GM12872 (cell line): ENCODE results near the gene OR6Y1.

ENCODE experiments used
- TF ChIP-seq, protein P1 (sequence below): IDR thresholded peaks from 3 replicates; pipeline ENCODE4 v1.5.1; 2011; ENCODE audit warnings: low read depth, mild to moderate bottlenecking, low read length, moderate library complexity; ENCODE audit not compliant: insufficient read depth

The OR6Y1 gene

DNA sequence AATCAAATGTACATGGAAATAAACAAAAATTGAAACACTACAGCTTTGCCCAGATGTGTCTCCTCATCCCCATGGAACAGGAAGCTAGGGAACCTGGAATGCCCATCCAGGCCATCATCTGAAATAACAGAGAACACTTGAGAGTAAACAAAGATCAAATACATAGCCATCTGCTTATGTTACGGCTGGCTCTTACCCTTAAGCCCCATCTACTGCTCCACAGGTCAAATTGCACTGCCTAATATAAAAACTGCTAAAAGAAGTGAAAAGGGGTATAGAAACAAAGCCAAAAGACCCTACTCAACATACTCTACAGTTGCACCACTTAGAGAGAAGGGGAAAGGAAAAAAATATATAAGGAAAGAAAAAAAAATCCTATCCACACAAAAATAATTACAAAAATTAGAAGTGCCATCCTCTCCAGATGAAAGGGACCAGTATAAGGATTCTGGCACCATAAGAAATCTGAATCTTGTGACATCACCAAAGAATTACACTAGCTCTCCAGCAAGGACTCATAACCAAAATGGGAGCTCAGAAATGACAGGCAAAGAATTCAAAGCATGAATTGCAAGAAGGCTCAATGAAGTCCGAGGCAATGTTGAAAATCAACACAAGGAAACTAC lies 26.9 kb downstream of the OR6Y1 start:
- TF ChIP-seq, protein P1, sequence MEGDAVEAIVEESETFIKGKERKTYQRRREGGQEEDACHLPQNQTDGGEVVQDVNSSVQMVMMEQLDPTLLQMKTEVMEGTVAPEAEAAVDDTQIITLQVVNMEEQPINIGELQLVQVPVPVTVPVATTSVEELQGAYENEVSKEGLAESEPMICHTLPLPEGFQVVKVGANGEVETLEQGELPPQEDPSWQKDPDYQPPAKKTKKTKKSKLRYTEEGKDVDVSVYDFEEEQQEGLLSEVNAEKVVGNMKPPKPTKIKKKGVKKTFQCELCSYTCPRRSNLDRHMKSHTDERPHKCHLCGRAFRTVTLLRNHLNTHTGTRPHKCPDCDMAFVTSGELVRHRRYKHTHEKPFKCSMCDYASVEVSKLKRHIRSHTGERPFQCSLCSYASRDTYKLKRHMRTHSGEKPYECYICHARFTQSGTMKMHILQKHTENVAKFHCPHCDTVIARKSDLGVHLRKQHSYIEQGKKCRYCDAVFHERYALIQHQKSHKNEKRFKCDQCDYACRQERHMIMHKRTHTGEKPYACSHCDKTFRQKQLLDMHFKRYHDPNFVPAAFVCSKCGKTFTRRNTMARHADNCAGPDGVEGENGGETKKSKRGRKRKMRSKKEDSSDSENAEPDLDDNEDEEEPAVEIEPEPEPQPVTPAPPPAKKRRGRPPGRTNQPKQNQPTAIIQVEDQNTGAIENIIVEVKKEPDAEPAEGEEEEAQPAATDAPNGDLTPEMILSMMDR, result peak; percentile 59; the same call in 2 of the 3 replicates

DNA sequence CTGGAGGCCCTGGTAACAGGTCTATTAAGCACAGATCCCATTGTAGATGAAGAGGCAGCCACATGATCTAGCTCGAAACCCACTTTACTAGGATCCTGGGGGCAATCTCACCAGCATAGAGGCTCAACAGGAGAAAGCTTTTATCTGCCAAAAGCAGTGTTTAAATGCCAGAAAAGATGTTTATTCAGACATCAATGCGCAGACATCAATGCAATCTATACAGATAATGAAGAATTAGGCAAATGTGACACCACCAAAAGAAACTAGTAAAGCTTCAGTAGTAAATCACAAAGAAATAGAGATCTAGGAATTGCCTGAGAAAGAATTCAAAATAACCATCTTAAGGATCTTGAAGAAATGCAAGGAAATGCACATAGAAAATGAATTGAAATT lies 32.5 kb downstream of the OR6Y1 start:
- TF ChIP-seq, protein P1, result no peak

DNA sequence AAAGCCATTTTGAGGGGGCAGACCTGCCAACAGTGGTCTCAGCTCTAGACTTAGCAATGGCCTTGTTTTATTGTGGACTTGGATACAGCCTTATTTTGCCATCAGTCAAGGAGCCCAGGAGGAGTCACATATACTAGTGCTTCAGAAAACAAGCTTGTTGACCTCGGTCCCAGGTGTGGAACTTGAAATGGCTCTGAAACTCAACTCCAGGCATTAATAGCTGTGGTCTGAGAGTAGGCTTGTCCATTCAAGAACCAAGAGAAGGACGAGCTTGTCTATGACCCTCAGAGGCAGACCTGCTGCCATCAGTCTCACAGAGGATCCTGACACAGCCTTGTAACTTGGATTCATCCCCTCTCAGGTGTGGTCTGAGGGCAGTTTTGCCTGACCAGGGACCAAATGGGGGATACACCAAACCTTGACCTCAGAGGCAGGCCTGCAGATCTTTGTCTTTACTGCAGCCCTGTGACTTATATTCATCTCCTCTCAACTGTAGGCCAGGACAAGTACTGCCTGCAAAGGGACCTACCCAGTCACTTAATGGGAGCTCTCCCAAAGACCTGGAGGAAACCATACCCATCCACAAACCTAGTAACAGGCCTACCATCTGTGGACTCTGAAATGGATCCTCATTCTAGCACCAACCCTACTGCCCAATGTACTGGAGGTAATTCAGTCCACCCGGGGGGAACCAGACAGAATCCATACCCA lies 33.1 kb downstream of the OR6Y1 start:
- TF ChIP-seq, protein P1, result no peak

DNA sequence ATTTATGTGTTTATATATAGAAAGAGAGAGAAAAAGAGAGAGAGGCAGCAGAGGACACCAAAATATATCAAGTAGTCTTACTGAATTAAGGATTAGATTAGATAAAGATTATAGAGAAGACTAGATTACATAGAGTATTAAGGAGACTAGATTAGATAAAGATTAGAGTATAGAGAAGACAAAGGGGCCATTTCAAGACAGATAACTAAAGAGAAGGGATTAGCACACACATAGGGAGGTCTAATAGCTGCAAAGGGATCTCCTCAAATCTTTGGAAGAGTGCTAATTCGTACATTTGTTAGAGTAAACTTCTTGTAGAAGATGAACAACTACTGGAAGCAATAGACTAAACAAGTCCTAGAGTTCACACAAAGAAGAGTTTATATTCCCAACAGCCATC lies 34.2 kb downstream of the OR6Y1 start:
- TF ChIP-seq, protein P1, result no peak

DNA sequence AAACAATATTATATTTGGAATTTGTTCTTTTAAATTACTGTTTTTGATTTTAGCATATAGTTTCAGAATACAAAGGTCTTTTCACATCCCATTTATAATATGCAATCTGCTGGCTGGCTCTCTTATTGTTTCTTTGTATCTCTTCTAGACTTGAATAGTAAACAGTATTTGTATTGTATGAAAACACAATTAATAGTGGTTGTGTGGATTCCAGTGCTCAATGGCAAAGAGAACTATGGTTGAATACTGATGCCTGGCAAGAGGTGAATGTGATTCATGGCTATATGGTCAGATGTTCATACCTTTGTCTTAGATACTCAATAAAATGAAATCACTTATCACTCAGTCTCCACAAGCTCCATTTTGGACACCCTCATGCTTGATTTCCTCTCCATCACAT lies 37.2 kb downstream of the OR6Y1 start:
- TF ChIP-seq, protein P1, result no peak

DNA sequence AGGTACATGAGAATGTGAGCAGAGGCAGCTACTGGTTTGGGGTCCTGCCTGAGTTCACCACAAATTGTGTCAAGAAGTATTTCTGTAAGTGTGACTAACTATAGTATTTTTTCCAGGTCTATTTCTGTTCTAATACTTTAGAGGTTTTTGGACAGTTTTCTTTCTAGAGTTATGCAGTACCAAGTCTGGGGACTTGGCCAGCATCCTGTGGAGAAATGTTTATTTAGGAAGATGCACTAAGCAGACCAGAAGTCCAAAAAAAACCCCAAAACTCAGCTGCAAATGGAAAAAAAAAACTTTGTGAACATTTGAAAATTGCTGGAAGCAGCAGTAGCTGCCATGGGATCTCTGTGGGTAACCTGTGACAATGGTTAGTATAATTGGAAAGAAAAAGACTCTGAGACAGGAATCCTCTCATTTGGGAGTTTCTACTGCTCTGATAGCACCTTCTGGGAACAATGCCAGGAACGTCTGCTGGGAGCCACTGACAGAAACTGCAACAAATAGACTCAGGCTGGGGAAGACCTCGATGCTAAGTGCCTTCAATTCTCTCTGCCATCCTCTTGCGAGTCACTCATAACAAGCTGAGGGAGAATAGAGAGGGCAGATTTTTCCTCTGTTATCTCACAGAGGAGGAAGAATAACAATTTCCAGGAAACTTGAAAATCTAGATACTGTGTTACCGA lies 44.6 kb downstream of the OR6Y1 start:
- TF ChIP-seq, protein P1, result no peak

DNA sequence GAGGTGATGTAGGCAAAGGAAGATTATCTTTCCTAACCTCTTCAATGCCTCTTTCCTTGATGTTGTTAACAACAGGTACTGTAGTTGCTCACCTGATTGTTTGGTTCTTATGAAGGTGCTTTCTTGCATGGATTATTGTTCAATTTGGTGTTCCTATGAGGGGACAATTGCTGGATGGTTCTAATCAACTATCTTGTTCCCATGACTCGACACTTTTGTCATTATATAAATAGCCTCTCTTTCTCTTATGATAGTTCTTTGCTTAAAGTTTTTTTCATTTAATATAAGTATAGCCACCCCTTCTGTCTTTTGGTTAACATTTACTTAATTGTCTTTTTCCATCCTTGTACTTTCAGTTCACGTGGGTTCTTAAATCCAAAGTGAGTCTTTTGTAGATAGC lies 46.7 kb downstream of the OR6Y1 start:
- TF ChIP-seq, protein P1, result no peak
